ENCODE measurements around the gene MT1E.
"Not testable (repeated sequence)": the region's sequence is repeated elsewhere in the genome, so short reads cannot be mapped to it uniquely, and the experiment has no call there.

Gene MT1E

DNA sequence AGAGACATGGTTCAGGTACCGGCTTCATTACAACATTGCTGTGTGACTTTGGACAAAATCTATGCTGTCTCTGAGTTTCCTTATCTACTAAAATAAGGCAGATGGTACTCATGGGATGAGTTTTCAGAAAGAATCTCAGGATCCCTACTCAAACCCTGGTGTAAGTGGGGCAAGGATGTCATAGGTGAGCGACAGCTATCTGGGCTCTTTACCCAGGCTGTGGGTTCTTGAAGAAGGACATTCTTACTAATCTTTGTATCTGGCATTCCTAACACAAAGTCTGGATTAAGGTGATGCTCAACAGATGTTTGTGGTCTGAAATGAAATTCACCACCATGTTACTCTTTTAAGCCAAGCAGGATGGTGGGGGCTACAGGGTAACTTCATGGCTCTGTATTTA lies 42.7 kb upstream of the MT1E start:
- not testable (repeated sequence) for H3K18ac ChIP-seq (ENCODE audit: low read depth in 1 of 2, low read length in 2 of 2); H4K91ac ChIP-seq (ENCODE audit: low read length); H2BK5ac ChIP-seq (ENCODE audit: low read depth, low read length, poor library complexity, severe bottlenecking); H3K79me1 ChIP-seq (replicated peaks; ENCODE audit: low read length, poor library complexity, severe bottlenecking); H2AFZ ChIP-seq (ENCODE audit: low read depth, low read length); H3K27ac ChIP-seq (ENCODE audit: low read length, poor library complexity, severe bottlenecking); H2BK120ac ChIP-seq (ENCODE audit: low read depth, low read length); H3K9me3 ChIP-seq (ENCODE audit: control insufficient read depth, low read length); H4K8ac ChIP-seq (ENCODE audit: low read length); H2BK15ac ChIP-seq (ENCODE audit: low read depth, poor library complexity, severe bottlenecking); H3K9ac ChIP-seq (ENCODE audit: low read length); H3K4me3 ChIP-seq (ENCODE audit: insufficient read depth in 1 of 2, low read depth in 1 of 2, low read length in 2 of 2); DNase-seq; H3K4me2 ChIP-seq (ENCODE audit: low read length, poor library complexity, severe bottlenecking); H3K23ac ChIP-seq (ENCODE audit: low read length in 2 of 2); H3K36me3 ChIP-seq (ENCODE audit: control insufficient read depth in 1 of 2, insufficient read depth in 2 of 2, low read depth in 1 of 2, low read length in 2 of 2); H3K4me1 ChIP-seq (ENCODE audit: control insufficient read depth, insufficient read depth, low read depth, low read length); H3K14ac ChIP-seq (ENCODE audit: low read length in 2 of 2); H2BK12ac ChIP-seq (ENCODE audit: low read length in 2 of 2); H3K4ac ChIP-seq (ENCODE audit: low read depth in 1 of 2, low read length in 2 of 2); H2AK5ac ChIP-seq (ENCODE audit: low read length, severe bottlenecking)
- peaks cover 36 to 40% of the 10 kb centered on the region in 2 experiments for H3K27me3 ChIP-seq (ENCODE audit: control insufficient read depth in 1 of 2, insufficient read depth in 1 of 2, low read length in 2 of 2)
- whole genome bisulfite sequencing: 100% methylated on average over 2 of the region's 2 CpGs

DNA sequence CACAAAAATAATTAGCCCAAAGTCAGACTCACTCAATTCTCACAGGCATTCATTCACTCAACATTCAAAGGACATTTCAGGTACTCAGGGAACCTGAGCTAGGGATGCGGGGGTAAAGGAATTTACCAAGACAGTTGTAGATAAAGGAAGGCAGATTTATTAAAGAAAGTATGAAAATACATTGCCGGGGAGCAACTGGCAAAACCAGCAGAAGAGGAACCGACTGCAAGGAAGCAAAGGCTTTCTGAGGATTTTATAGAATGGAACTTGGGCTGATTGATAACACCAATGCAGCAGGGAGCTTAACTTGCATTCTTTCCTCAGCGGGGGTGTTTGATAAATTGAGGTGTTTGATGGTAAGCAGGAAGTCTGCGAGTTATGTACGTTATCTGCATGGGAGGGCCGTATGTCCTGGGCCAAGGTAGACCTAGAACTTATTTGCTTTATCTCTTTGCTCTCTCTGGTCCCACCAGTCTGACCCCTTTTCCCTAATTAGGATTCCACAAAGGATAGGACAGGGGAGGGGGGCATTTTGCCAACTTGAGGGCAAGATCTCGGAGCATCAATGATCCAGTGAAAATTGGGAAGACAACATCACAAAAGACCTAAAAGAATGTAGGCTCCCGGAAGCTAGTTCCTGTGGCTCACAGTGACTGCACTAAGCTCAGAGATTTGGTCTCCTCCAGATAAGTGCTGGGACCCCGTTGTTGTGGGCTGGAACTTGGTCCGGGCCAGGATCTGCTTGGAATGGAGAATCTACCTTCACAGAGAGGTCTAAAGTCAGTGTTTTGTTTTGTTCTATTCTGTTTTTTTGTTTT lies 42.0 kb upstream of the MT1E start:
- no peaks in the 10 kb centered on the region for H3K4me1 ChIP-seq (ENCODE audit: control insufficient read depth, insufficient read depth, low read depth, low read length)
- no peak overlapping the region for H2AFZ ChIP-seq (ENCODE audit: low read depth, low read length)
- no peaks in the 10 kb centered on the region for H3K36me3 ChIP-seq (ENCODE audit: control insufficient read depth in 1 of 2, insufficient read depth in 2 of 2, low read depth in 1 of 2, low read length in 2 of 2)
- no peak overlapping the region for H3K27ac ChIP-seq (ENCODE audit: low read length, poor library complexity, severe bottlenecking)
- H3K4ac ChIP-seq (ENCODE audit: low read depth in 1 of 2, low read length in 2 of 2): no peak overlapping the region
- no peaks in the 10 kb centered on the region for H3K79me1 ChIP-seq (replicated peaks; ENCODE audit: low read length, poor library complexity, severe bottlenecking)
- no peak overlapping the region for H3K9ac ChIP-seq (ENCODE audit: low read length)
- H3K4me3 ChIP-seq (ENCODE audit: insufficient read depth in 1 of 2, low read depth in 1 of 2, low read length in 2 of 2): no peak overlapping the region
- no peak overlapping the region for H4K91ac ChIP-seq (ENCODE audit: low read length)
- no peak overlapping the region for H3K18ac ChIP-seq (ENCODE audit: low read depth in 1 of 2, low read length in 2 of 2)
- H4K8ac ChIP-seq (ENCODE audit: low read length): no peak overlapping the region
- H3K23ac ChIP-seq (ENCODE audit: low read length in 2 of 2): no peak overlapping the region
- no peak overlapping the region for H2BK15ac ChIP-seq (ENCODE audit: low read depth, poor library complexity, severe bottlenecking)
- no peak overlapping the region for H2BK12ac ChIP-seq (ENCODE audit: low read length in 2 of 2)
- H3K4me2 ChIP-seq (ENCODE audit: low read length, poor library complexity, severe bottlenecking): no peak overlapping the region
- no peak overlapping the region for H3K14ac ChIP-seq (ENCODE audit: low read length in 2 of 2)
- H2AK5ac ChIP-seq (ENCODE audit: low read length, severe bottlenecking): no peak overlapping the region
- H2BK5ac ChIP-seq (ENCODE audit: low read depth, low read length, poor library complexity, severe bottlenecking): no peak overlapping the region
- H2BK120ac ChIP-seq (ENCODE audit: low read depth, low read length): no peak overlapping the region
- no peak for DNase-seq
- WGBS: 68% methylated on average over 9 of the region's 11 CpGs
- H3K9me3 ChIP-seq (ENCODE audit: control insufficient read depth, low read length): no peaks in the 10 kb centered on the region
- H3K27me3 ChIP-seq (ENCODE audit: control insufficient read depth in 1 of 2, insufficient read depth in 1 of 2, low read length in 2 of 2): peaks cover 43 to 46% of the 10 kb centered on the region in 2 experiments

DNA sequence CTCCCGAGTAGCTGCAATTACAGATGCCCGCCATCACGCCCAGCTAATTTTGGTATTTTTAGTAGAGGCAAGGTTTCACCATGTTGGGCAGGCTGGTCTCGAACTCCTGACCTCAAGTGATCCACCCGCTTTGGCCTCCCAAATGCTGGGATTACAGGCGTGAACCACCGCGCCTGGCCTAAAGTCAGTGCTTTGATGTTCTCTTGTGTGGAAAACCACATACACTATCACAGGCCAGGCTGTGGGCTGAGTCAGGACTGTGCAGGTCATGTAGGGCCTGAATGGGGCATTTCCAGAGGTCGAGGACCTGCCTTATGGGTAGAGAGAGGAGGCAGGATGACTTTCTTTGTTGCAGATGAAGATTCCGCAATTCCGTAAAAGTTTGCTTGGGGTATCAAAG lies 41.3 kb upstream of the MT1E start:
- H3K27me3 ChIP-seq (ENCODE audit: control insufficient read depth in 1 of 2, insufficient read depth in 1 of 2, low read length in 2 of 2): peaks cover 48 to 53% of the 10 kb centered on the region in 2 experiments
- no peak overlapping the region for H2BK5ac ChIP-seq (ENCODE audit: low read depth, low read length, poor library complexity, severe bottlenecking)
- no peak overlapping the region for H2BK120ac ChIP-seq (ENCODE audit: low read depth, low read length)
- WGBS: 81% methylated on average over 11 of the region's 11 CpGs
- no peak overlapping the region for H3K27ac ChIP-seq (ENCODE audit: low read length, poor library complexity, severe bottlenecking)
- H3K36me3 ChIP-seq (ENCODE audit: control insufficient read depth in 1 of 2, insufficient read depth in 2 of 2, low read depth in 1 of 2, low read length in 2 of 2): no peaks in the 10 kb centered on the region
- no peak overlapping the region for H2AK5ac ChIP-seq (ENCODE audit: low read length, severe bottlenecking)
- H3K4ac ChIP-seq (ENCODE audit: low read depth in 1 of 2, low read length in 2 of 2): no peak overlapping the region
- H4K8ac ChIP-seq (ENCODE audit: low read length): no peak overlapping the region
- H3K4me2 ChIP-seq (ENCODE audit: low read length, poor library complexity, severe bottlenecking): no peak overlapping the region
- no peak overlapping the region for H3K9ac ChIP-seq (ENCODE audit: low read length)
- H2BK15ac ChIP-seq (ENCODE audit: low read depth, poor library complexity, severe bottlenecking): no peak overlapping the region
- no peaks in the 10 kb centered on the region for H3K79me1 ChIP-seq (replicated peaks; ENCODE audit: low read length, poor library complexity, severe bottlenecking)
- peaks cover 3% of the 10 kb centered on the region for H3K4me1 ChIP-seq (ENCODE audit: control insufficient read depth, insufficient read depth, low read depth, low read length)
- no peak overlapping the region for H2AFZ ChIP-seq (ENCODE audit: low read depth, low read length)
- no peak overlapping the region for H2BK12ac ChIP-seq (ENCODE audit: low read length in 2 of 2)
- no peaks in the 10 kb centered on the region for H3K9me3 ChIP-seq (ENCODE audit: control insufficient read depth, low read length)
- H3K14ac ChIP-seq (ENCODE audit: low read length in 2 of 2): no peak overlapping the region
- no peak for DNase-seq
- no peak overlapping the region for H3K18ac ChIP-seq (ENCODE audit: low read depth in 1 of 2, low read length in 2 of 2)
- no peak overlapping the region for H3K23ac ChIP-seq (ENCODE audit: low read length in 2 of 2)
- H4K91ac ChIP-seq (ENCODE audit: low read length): no peak overlapping the region
- H3K4me3 ChIP-seq (ENCODE audit: insufficient read depth in 1 of 2, low read depth in 1 of 2, low read length in 2 of 2): no peak overlapping the region

DNA sequence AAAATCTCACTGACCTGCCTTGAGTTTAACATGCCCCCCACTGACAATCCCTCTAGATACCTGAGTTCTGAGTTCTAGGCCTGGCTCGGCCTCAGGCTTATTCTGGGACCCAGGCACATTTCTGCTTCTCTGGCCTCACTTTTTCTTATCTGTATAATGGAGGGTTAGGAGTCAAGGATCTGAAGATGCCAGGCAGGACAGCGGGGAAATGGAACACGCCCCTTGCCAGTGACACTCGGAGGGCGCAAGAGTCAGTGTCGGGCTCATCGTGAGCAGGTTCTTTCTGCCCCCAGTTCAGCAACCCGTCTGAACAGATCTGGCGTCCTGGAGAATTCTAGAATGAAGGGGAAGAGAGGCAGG lies 36.8 kb upstream of the MT1E start:
- Histone ChIP-seq H3K9ac (ENCODE audit: low read length) (no peak overlapping the region), H3K27me3 (ENCODE audit: control insufficient read depth in 1 of 2, insufficient read depth in 1 of 2, low read length in 2 of 2) (peaks cover 71 to 75% of the 10 kb centered on the region in 2 experiments), H3K9me3 (ENCODE audit: control insufficient read depth, low read length) (no peaks in the 10 kb centered on the region), H3K4ac (ENCODE audit: low read depth in 1 of 2, low read length in 2 of 2) (no peak overlapping the region), H3K27ac (ENCODE audit: low read length, poor library complexity, severe bottlenecking) (no peak overlapping the region), H2BK5ac (ENCODE audit: low read depth, low read length, poor library complexity, severe bottlenecking) (no peak overlapping the region), H2BK12ac (ENCODE audit: low read length in 2 of 2) (no peak overlapping the region), H2BK15ac (ENCODE audit: low read depth, poor library complexity, severe bottlenecking) (no peak overlapping the region), H2BK120ac (ENCODE audit: low read depth, low read length) (no peak overlapping the region), H3K18ac (ENCODE audit: low read depth in 1 of 2, low read length in 2 of 2) (no peak overlapping the region), H3K14ac (ENCODE audit: low read length in 2 of 2) (no peak overlapping the region), H3K36me3 (ENCODE audit: control insufficient read depth in 1 of 2, insufficient read depth in 2 of 2, low read depth in 1 of 2, low read length in 2 of 2) (no peaks in the 10 kb centered on the region), H2AFZ (ENCODE audit: low read depth, low read length) (no peak overlapping the region), H3K4me1 (ENCODE audit: control insufficient read depth, insufficient read depth, low read depth, low read length) (peaks cover 10% of the 10 kb centered on the region), H3K23ac (ENCODE audit: low read length in 2 of 2) (no peak overlapping the region), H2AK5ac (ENCODE audit: low read length, severe bottlenecking) (no peak overlapping the region), H3K4me2 (ENCODE audit: low read length, poor library complexity, severe bottlenecking) (peak overlapping the region; percentile 63), H3K4me3 (ENCODE audit: insufficient read depth in 1 of 2, low read depth in 1 of 2, low read length in 2 of 2) (peak overlapping the region in 1 of 2 experiments; percentile 70), H4K91ac (ENCODE audit: low read length) (no peak overlapping the region), H4K8ac (ENCODE audit: low read length) (no peak overlapping the region), H3K79me1 (replicated peaks; ENCODE audit: low read length, poor library complexity, severe bottlenecking) (no peaks in the 10 kb centered on the region)
- 67% methylated on average over 9 of the region's 9 CpGs for WGBS
- no peak for DNase-seq

All from mesenchymal stem cell (in vitro differentiated cells and primary cell).